Measurements from ENCODE around the gene GPC4. TPM values are rescaled to one million over a fixed set of nuclear protein-coding genes. Genes with fewer than 3 reads are reported as not detected.

The GPC4 gene
- total and polyA plus RNA-seq, 12 donors: 1.7 to 10.0 (median 6.4) TPM

GRCh38 chrX:133384454-133384853 lies 30.8 kb downstream of the GPC4 start:
- ATAC-seq (no peak), DNase-seq (no peak)
- H3K4me3 ChIP-seq: no peak overlapping the region
- H3K27me3 ChIP-seq: peaks cover 0 to 24% (median 0%) of the 10 kb centered on the region in 7 donors
- TF ChIP-seq CTCF (IDR thresholded peaks at IDR 0.05): no peak
- intact Hi-C loops (cut with DNase I): no loop called here
- H3K27ac ChIP-seq: no peak overlapping the region
- no peaks in the 10 kb centered on the region for H3K36me3 ChIP-seq
- WGBS, 2 donors: 84 to 85% methylated on average over 6 of the region's 6 CpGs
- no peaks in the 10 kb centered on the region for H3K9me3 ChIP-seq
- H3K4me1 ChIP-seq: no peaks in the 10 kb centered on the region

GRCh38 chrX:133380711-133381619 lies 34.3 kb downstream of the GPC4 start:
- H3K4me1 ChIP-seq: peaks cover 0 to 4% (median 0%) of the 10 kb centered on the region in 9 donors
- H3K4me3 ChIP-seq: no peak overlapping the region
- DNase-seq (no peak), ATAC-seq (no peak)
- H3K9me3 ChIP-seq: no peaks in the 10 kb centered on the region
- H3K27ac ChIP-seq: no peak overlapping the region
- no peak for TF ChIP-seq CTCF (IDR thresholded peaks at IDR 0.05)
- no peaks in the 10 kb centered on the region for H3K36me3 ChIP-seq
- intact Hi-C loops (cut with DNase I): no loop called here
- WGBS, 2 donors: 86 to 90% methylated on average over 10 of the region's 10 CpGs
- H3K27me3 ChIP-seq: peaks cover 0 to 22% (median 0%) of the 10 kb centered on the region in 7 donors

- Histone ChIP-seq H3K27me3 (peaks cover 0 to 17% (median 0%) of the 10 kb centered on the region in 7 donors), H3K4me1 (peaks cover 0 to 6% (median 0%) of the 10 kb centered on the region in 9 donors), H3K4me3 (no peak overlapping the region), H3K9me3 (no peaks in the 10 kb centered on the region), H3K36me3 (no peaks in the 10 kb centered on the region), H3K27ac (no peak overlapping the region)
- WGBS, 2 donors: 87 to 95% methylated on average over 3 of the region's 3 CpGs
- TF ChIP-seq CTCF (IDR thresholded peaks at IDR 0.05): no peak
- intact Hi-C loops (cut with DNase I): no loop called here
- DNase-seq (no peak), ATAC-seq (no peak)
Observed at GRCh38 chrX:133376422-133376821, 38.9 kb downstream of the GPC4 start.

GRCh38 chrX:133375615-133376340 lies 39.5 kb downstream of the GPC4 start:
- H3K27me3 ChIP-seq: peaks cover 0 to 17% (median 0%) of the 10 kb centered on the region in 7 donors
- H3K9me3 ChIP-seq: no peaks in the 10 kb centered on the region
- 20 to 33% methylated on average over 7 of the region's 7 CpGs for WGBS, 2 donors
- H3K4me3 ChIP-seq: no peak overlapping the region
- no peak overlapping the region for H3K27ac ChIP-seq
- peak in 3 of 8 donors; percentile 22 to 42 (median 35) for ATAC-seq
- peak; percentile 4 to 12 for DNase-seq
- TF ChIP-seq CTCF (IDR thresholded peaks at IDR 0.05): no peak
- intact Hi-C loops (cut with DNase I): no loop called here
- no peaks in the 10 kb centered on the region for H3K36me3 ChIP-seq
- peaks cover 0 to 6% (median 0%) of the 10 kb centered on the region in 9 donors for H3K4me1 ChIP-seq
